ENCODE results near the gene NPAS3.

NPAS3 gene

DNA sequence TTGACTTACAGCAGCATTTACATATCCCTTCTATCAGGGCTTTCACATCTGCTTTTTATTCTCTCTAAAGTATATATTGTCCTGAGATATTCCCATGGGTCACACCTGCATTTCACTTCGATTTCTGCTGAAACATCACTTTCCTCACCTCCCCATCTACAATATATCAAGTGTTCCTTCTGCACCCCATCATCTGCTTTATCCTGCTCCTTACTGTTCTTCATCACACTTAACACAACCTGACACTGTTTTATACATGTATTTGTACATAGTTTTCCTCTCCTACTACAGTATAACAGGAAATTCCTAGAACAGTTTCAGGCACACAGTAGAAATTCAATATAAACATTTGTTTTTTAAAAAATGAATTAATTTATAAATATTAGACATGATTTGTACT, 809.1 kb downstream of the NPAS3 start:
- Histone ChIP-seq H3K27me3 (replicated peaks; ENCODE audit: insufficient read depth, low read length) (no peaks in the 10 kb centered on the region), H3K36me3 (replicated peaks; ENCODE audit: insufficient read depth, low read length) (no peaks in the 10 kb centered on the region), H3K79me2 (ENCODE audit: low read length) (no peaks in the 10 kb centered on the region), H3K9me2 (replicated peaks; ENCODE audit: insufficient read depth, low read length) (no peaks in the 10 kb centered on the region), H3F3A (ENCODE audit: insufficient read depth, low read length) (no peaks in the 10 kb centered on the region), H3K9me3 (replicated peaks; ENCODE audit: insufficient read depth, low read length) (no peaks in the 10 kb centered on the region), H4K20me1 (ENCODE audit: insufficient read depth, low read length) (no peaks in the 10 kb centered on the region), H3K4me3 (ENCODE audit: low read length) (no peak overlapping the region), H3K9ac (ENCODE audit: low read length) (no peak overlapping the region), H3K27ac (ENCODE audit: low read length) (no peak overlapping the region), H3K4me2 (ENCODE audit: low read depth, low read length) (no peak overlapping the region), H2AFZ (ENCODE audit: low read length) (no peak overlapping the region), H3K4me1 (ENCODE audit: low read length) (no peaks in the 10 kb centered on the region)
- TF ChIP-seq EZH2phosphoT487 (IDR thresholded peaks at IDR 0.05; ENCODE audit: low read length): no peak
- TF ChIP-seq, protein P1, sequence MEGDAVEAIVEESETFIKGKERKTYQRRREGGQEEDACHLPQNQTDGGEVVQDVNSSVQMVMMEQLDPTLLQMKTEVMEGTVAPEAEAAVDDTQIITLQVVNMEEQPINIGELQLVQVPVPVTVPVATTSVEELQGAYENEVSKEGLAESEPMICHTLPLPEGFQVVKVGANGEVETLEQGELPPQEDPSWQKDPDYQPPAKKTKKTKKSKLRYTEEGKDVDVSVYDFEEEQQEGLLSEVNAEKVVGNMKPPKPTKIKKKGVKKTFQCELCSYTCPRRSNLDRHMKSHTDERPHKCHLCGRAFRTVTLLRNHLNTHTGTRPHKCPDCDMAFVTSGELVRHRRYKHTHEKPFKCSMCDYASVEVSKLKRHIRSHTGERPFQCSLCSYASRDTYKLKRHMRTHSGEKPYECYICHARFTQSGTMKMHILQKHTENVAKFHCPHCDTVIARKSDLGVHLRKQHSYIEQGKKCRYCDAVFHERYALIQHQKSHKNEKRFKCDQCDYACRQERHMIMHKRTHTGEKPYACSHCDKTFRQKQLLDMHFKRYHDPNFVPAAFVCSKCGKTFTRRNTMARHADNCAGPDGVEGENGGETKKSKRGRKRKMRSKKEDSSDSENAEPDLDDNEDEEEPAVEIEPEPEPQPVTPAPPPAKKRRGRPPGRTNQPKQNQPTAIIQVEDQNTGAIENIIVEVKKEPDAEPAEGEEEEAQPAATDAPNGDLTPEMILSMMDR (IDR thresholded peaks at IDR 0.05; ENCODE audit: low read length): no peak
- no peak for TF ChIP-seq EZH2 (optimal IDR thresholded peaks at IDR 0.05; ENCODE audit: low read depth, low read length)
- DNase-seq: no peak

DNA sequence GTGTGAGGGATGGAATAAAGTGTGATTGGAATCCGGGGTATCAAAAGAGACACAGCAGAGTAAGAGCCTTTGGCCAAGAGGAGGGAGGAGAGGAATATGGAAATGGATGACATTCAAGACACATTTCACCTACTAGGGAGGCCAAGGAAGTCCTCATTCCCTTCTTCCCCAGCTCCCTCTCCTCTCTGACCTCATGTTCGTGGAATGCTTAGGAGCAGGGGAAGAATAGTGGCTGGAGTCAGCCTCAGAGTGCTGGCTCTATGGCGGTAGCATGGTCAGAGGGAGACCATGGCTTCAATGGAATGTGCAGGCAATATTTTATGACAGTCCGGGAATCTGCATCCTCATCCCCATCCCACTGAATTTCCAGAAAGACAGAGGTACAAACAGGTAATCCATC, 815.6 kb downstream of the NPAS3 start:
- Histone ChIP-seq H2AFZ (ENCODE audit: low read length) (no peak overlapping the region), H3K27ac (ENCODE audit: low read length) (no peak overlapping the region), H3K79me2 (ENCODE audit: low read length) (no peaks in the 10 kb centered on the region), H3F3A (ENCODE audit: insufficient read depth, low read length) (no peaks in the 10 kb centered on the region), H3K36me3 (replicated peaks; ENCODE audit: insufficient read depth, low read length) (no peaks in the 10 kb centered on the region), H3K9me3 (replicated peaks; ENCODE audit: insufficient read depth, low read length) (no peaks in the 10 kb centered on the region), H3K9ac (ENCODE audit: low read length) (no peak overlapping the region), H4K20me1 (ENCODE audit: insufficient read depth, low read length) (no peaks in the 10 kb centered on the region), H3K4me3 (ENCODE audit: low read length) (no peak overlapping the region), H3K4me2 (ENCODE audit: low read depth, low read length) (no peak overlapping the region), H3K4me1 (ENCODE audit: low read length) (no peaks in the 10 kb centered on the region), H3K27me3 (replicated peaks; ENCODE audit: insufficient read depth, low read length) (no peaks in the 10 kb centered on the region), H3K9me2 (replicated peaks; ENCODE audit: insufficient read depth, low read length) (no peaks in the 10 kb centered on the region)
- TF ChIP-seq, protein P1 (IDR thresholded peaks at IDR 0.05; ENCODE audit: low read length): no peak
- TF ChIP-seq EZH2 (optimal IDR thresholded peaks at IDR 0.05; ENCODE audit: low read depth, low read length): no peak
- no peak for TF ChIP-seq EZH2phosphoT487 (IDR thresholded peaks at IDR 0.05; ENCODE audit: low read length)
- no peak for DNase-seq

DNA sequence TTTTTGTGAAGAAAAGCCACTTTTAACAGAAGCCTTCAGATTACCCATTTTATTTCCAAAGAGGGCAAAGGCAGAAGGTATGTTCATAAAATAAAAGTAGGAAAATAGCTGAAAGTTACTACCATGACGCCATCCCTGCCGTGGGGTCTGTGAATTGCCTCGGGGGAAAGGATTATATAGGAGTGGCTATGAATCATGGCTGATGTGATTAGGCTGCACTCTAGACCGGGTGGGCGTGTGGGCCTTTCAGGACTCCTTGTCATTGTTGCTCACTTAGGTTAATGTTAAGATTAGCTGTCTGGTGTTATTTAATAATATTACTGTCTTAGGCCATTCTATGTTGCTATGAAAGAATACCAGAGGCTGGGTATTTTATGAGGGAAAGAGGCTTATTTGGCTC, 816.7 kb downstream of the NPAS3 start:
- H3K4me2 ChIP-seq (ENCODE audit: low read depth, low read length): no peak overlapping the region
- H3K27ac ChIP-seq (ENCODE audit: low read length): no peak overlapping the region
- no peaks in the 10 kb centered on the region for H3K9me3 ChIP-seq (replicated peaks; ENCODE audit: insufficient read depth, low read length)
- no peaks in the 10 kb centered on the region for H3K4me1 ChIP-seq (ENCODE audit: low read length)
- H3K79me2 ChIP-seq (ENCODE audit: low read length): no peaks in the 10 kb centered on the region
- no peaks in the 10 kb centered on the region for H3K27me3 ChIP-seq (replicated peaks; ENCODE audit: insufficient read depth, low read length)
- no peaks in the 10 kb centered on the region for H3F3A ChIP-seq (ENCODE audit: insufficient read depth, low read length)
- no peak overlapping the region for H3K9ac ChIP-seq (ENCODE audit: low read length)
- H4K20me1 ChIP-seq (ENCODE audit: insufficient read depth, low read length): no peaks in the 10 kb centered on the region
- no peak for DNase-seq
- H2AFZ ChIP-seq (ENCODE audit: low read length): no peak overlapping the region
- no peaks in the 10 kb centered on the region for H3K9me2 ChIP-seq (replicated peaks; ENCODE audit: insufficient read depth, low read length)
- no peak for TF ChIP-seq EZH2phosphoT487 (IDR thresholded peaks at IDR 0.05; ENCODE audit: low read length)
- TF ChIP-seq EZH2 (optimal IDR thresholded peaks at IDR 0.05; ENCODE audit: low read depth, low read length): no peak
- TF ChIP-seq, protein P1 (IDR thresholded peaks at IDR 0.05; ENCODE audit: low read length): no peak
- no peaks in the 10 kb centered on the region for H3K36me3 ChIP-seq (replicated peaks; ENCODE audit: insufficient read depth, low read length)
- H3K4me3 ChIP-seq (ENCODE audit: low read length): no peak overlapping the region
